CD4-positive, alpha-beta T cell (primary cell): ENCODE measurements around the gene CDK14. TPM values are rescaled to one million over a fixed set of nuclear protein-coding genes. Genes with fewer than 3 reads are reported as not detected.

Experiments used
- ATAC-seq: fragments of 200-7000 bp; cut with Tn5 transposase; one replicate; pipeline ENCODE4 v1.10.0; 2022; ENCODE audit warnings: mild to moderate bottlenecking; ENCODE audit not compliant: poor library complexity
- CTCF ChIA-PET: fragments of 350-600 bp; sonication (Branson Sonifier 250); formaldehyde crosslinking; loops from one replicate; lab custom pipeline; 2021; ENCODE audit warnings: antibody characterized with exemption, inconsistent platforms; lab: Charles Lee
- POLR2A ChIA-PET: fragments of 350-600 bp; sonication (Branson Sonifier 250); formaldehyde crosslinking; loops from one replicate; lab custom pipeline; 2021; ENCODE audit warnings: antibody characterized with exemption, inconsistent platforms; lab: Charles Lee
- DNase-seq, 14 experiments: peaks; one replicate each; pipeline ENCODE4 v3.0.0-alpha.2; 2013 to 2020; ENCODE audit warnings: mixed read lengths in 2 of 14
- H3K27ac ChIP-seq, 2 donors: one replicate each; pipeline versions ENCODE4 v1.5.1 to v1.7.0; 2013; ENCODE audit warnings: low read length in 2 of 2, low read depth in 1 of 2, mild to moderate bottlenecking in 1 of 2
- H3K27me3 ChIP-seq, 2 experiments: 1 replicate in 1 of 2; 2 replicates in 1 of 2; pipeline versions ENCODE4 v1.6.1 to v1.7.0; 2013; ENCODE audit warnings: low read length in 2 of 2, control low read depth in 1 of 2, mild to moderate bottlenecking in 1 of 2, moderate library complexity in 1 of 2; ENCODE audit not compliant: insufficient read depth in 2 of 2, control insufficient read depth in 1 of 2
- H3K36me3 ChIP-seq: one replicate; pipeline ENCODE4 v1.6.1; 2013; ENCODE audit warnings: low read length, control low read depth; ENCODE audit not compliant: insufficient read depth
- H3K4me1 ChIP-seq: one replicate; pipeline ENCODE4 v1.6.1; 2013; ENCODE audit warnings: low read length, control low read depth; ENCODE audit not compliant: insufficient read depth
- H3K4me3 ChIP-seq: one replicate; pipeline ENCODE4 v1.5.1; 2013; ENCODE audit warnings: mild to moderate bottlenecking, low read length, moderate library complexity
- H3K9me3 ChIP-seq, 2 experiments: 1 replicate in 1 of 2; 2 replicates in 1 of 2; pipeline versions ENCODE4 v1.6.1 to v1.7.0; 2013; ENCODE audit warnings: low read length in 2 of 2, mild to moderate bottlenecking in 2 of 2, control low read depth in 1 of 2, moderate library complexity in 1 of 2; ENCODE audit not compliant: control insufficient read depth in 1 of 2, insufficient read depth in 1 of 2
- H3K27ac Mint-ChIP-seq: one replicate; pipeline ENCODE4 v1.8.0; 2020; ENCODE audit warnings: mixed read lengths
- H3K27me3 Mint-ChIP-seq: one replicate; pipeline ENCODE4 v1.8.0; 2021; ENCODE audit warnings: mixed read lengths
- H3K36me3 Mint-ChIP-seq: one replicate; pipeline ENCODE4 v1.8.0; 2021; ENCODE audit warnings: low read depth, mixed read lengths
- H3K4me1 Mint-ChIP-seq: one replicate; pipeline ENCODE4 v1.8.0; 2021; ENCODE audit warnings: low read depth, mixed read lengths
- H3K4me3 Mint-ChIP-seq: one replicate; pipeline ENCODE4 v1.8.0; 2020; ENCODE audit warnings: mild to moderate bottlenecking, mixed read lengths
- H3K9me3 Mint-ChIP-seq: one replicate; pipeline ENCODE4 v1.8.0; 2020; ENCODE audit warnings: mixed read lengths
- intact Hi-C, 2 experiments: fragments of 100-400 bp; cut with DNase I in 1 of 2; cut with micrococcal nuclease in 1 of 2; formaldehyde crosslinking; loops; one replicate each; pipeline versions ENCODE4 v1.15.1 to v1.9.0; 2023 to 2025; cut with DNase I, micrococcal nuclease
- total RNA-seq, 174 experiments: library from RNA in 2 of 174; stranded (reverse) in 2 of 174; gene quantifications; one replicate each; pipeline ENCODE4 v1.2.3 and lab custom pipeline; 2021 to 2026
- TF ChIP-seq, protein P1 (sequence below): fragments of 200-600 bp; IDR thresholded peaks from one replicate; pipeline ENCODE4 v1.8.0; 2022; ENCODE audit warnings: antibody characterized with exemption, mild to moderate bottlenecking

Gene CDK14
- total RNA-seq, 2 experiments from 2014 or later = 0.45 to 0.47 TPM

DNA sequence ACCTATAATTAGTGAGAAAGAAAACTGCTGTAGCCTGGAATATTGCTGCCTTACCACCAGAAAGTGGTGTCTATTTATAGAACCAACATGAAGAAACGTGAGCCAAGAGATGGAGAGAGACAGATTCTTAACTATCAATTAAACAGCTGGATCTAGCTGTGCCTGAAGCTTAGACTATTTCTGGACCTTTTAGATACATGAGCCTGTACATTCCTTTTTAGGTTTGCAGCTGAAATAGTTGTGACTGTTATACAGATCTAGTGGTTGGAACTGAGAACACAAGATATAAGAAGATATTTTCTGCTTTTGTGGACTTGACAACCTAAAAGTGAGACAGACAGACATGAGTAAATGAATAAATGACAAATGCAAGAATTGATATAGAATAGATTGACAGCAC lies 73.4 kb downstream of the CDK14 start:
- H3K27me3 ChIP-seq = no peaks in the 10 kb centered on the region
- DNase-seq = no peak
- no peak overlapping the region for H3K4me3 ChIP-seq
- Mint-ChIP-seq H3K4me3 (no peak overlapping the region), H3K4me1 (no peaks in the 10 kb centered on the region), H3K9me3 (no peaks in the 10 kb centered on the region), H3K27me3 (no peaks in the 10 kb centered on the region), H3K36me3 (no peaks in the 10 kb centered on the region), H3K27ac (no peak overlapping the region)
- intact Hi-C loops = no loop called here
- TF ChIP-seq, protein P1, sequence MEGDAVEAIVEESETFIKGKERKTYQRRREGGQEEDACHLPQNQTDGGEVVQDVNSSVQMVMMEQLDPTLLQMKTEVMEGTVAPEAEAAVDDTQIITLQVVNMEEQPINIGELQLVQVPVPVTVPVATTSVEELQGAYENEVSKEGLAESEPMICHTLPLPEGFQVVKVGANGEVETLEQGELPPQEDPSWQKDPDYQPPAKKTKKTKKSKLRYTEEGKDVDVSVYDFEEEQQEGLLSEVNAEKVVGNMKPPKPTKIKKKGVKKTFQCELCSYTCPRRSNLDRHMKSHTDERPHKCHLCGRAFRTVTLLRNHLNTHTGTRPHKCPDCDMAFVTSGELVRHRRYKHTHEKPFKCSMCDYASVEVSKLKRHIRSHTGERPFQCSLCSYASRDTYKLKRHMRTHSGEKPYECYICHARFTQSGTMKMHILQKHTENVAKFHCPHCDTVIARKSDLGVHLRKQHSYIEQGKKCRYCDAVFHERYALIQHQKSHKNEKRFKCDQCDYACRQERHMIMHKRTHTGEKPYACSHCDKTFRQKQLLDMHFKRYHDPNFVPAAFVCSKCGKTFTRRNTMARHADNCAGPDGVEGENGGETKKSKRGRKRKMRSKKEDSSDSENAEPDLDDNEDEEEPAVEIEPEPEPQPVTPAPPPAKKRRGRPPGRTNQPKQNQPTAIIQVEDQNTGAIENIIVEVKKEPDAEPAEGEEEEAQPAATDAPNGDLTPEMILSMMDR = no peak
- no peaks in the 10 kb centered on the region for H3K9me3 ChIP-seq
- H3K27ac ChIP-seq = no peak overlapping the region
- ChIA-PET CTCF (no interaction called here), POLR2A (no interaction called here)
- H3K4me1 ChIP-seq = no peaks in the 10 kb centered on the region
- no peaks in the 10 kb centered on the region for H3K36me3 ChIP-seq
- ATAC-seq = no peak

GRCh38 chr7:90671571-90671970 lies 75.5 kb downstream of the CDK14 start:
- TF ChIP-seq, protein P1 = no peak
- no peak overlapping the region for H3K4me3 ChIP-seq
- no peaks in the 10 kb centered on the region for H3K27me3 Mint-ChIP-seq
- H3K36me3 ChIP-seq = no peaks in the 10 kb centered on the region
- H3K9me3 Mint-ChIP-seq = no peaks in the 10 kb centered on the region
- H3K9me3 ChIP-seq = peaks cover 0 to 3% of the 10 kb centered on the region in 2 experiments
- H3K36me3 Mint-ChIP-seq = no peaks in the 10 kb centered on the region
- H3K4me1 Mint-ChIP-seq = no peaks in the 10 kb centered on the region
- H3K4me3 Mint-ChIP-seq = no peak overlapping the region
- DNase-seq (no peak), ATAC-seq (no peak)
- CTCF ChIA-PET = no interaction called here
- no peak overlapping the region for H3K27ac Mint-ChIP-seq
- POLR2A ChIA-PET = no interaction called here
- intact Hi-C loops = no loop called here
- H3K27ac ChIP-seq = no peak overlapping the region
- no peaks in the 10 kb centered on the region for H3K27me3 ChIP-seq
- no peaks in the 10 kb centered on the region for H3K4me1 ChIP-seq

GRCh38 chr7:90672210-90672609 lies 76.1 kb downstream of the CDK14 start:
- Histone ChIP-seq H3K4me1 (no peaks in the 10 kb centered on the region), H3K4me3 (no peak overlapping the region), H3K27me3 (no peaks in the 10 kb centered on the region), H3K27ac (no peak overlapping the region), H3K36me3 (no peaks in the 10 kb centered on the region), H3K9me3 (peaks cover 0 to 4% of the 10 kb centered on the region in 2 experiments)
- no peaks in the 10 kb centered on the region for H3K27me3 Mint-ChIP-seq
- H3K4me3 Mint-ChIP-seq = no peak overlapping the region
- ChIA-PET POLR2A (no interaction called here), CTCF (no interaction called here)
- intact Hi-C loops = no loop called here
- H3K27ac Mint-ChIP-seq = no peak overlapping the region
- no peaks in the 10 kb centered on the region for H3K9me3 Mint-ChIP-seq
- DNase-seq (no peak), ATAC-seq (no peak)
- TF ChIP-seq, protein P1 = no peak
- H3K36me3 Mint-ChIP-seq = no peaks in the 10 kb centered on the region
- H3K4me1 Mint-ChIP-seq = no peaks in the 10 kb centered on the region
